ENCODE results near the gene MORN5.

The MORN5 gene

DNA sequence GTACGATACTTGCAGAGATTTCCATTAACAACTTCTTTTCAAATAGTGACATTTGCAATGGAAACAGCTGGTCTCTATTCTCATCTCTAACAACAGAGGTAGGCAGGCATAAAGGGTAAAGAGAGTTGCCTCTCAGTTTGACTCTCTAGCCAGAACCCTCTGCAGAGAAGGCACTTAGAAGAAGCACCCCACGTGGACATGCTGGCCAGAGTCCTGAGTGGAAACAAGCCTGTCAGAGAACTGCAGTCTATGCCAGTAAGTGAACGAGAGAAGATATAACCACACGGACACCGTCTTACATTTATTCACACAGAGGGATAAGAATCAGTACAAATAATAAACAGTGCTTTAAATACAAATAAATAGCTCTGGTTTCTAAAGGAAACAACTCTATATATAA, 80.0 kb downstream of the MORN5 start:
- DNase-seq: no peak

DNA sequence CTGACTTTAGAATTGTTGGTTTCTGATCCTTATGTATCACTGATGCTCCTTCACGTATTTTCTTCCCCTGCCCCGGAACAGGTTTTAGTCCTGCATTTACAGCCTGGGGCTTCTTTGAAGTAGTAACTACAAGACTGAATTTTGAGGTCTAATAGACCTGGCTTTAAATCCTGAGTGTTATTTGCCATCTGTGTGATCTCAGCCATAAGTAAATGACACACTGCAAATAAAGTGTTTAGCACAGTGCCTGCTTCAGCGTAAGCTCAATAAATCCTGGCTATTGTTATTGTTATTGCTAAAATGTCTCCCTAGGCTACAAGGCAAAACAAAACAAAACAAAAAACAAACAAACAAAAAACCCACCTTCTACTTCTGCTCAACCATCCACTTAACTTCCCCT, 84.6 kb downstream of the MORN5 start:
- DNase-seq: no peak

DNA sequence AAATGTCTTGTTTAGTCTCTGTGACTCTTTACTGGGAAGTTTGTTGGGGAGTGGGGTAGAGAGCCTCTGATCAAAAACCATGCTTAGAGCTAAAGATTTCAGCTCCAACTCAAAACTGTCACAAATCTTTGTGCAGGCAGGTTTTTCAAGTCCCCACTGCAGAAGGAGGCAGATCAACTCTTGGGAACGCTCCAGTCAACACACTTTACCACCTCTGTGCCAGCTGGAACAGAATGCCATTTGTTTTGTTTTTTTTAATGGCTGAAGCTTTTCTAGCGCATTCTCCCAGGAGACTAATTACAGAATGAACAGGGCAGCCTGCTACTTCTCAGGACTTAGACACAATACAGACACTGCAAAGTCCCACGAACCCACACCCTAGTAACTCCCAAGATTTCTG, 87.0 kb downstream of the MORN5 start:
- no peak for DNase-seq

DNA sequence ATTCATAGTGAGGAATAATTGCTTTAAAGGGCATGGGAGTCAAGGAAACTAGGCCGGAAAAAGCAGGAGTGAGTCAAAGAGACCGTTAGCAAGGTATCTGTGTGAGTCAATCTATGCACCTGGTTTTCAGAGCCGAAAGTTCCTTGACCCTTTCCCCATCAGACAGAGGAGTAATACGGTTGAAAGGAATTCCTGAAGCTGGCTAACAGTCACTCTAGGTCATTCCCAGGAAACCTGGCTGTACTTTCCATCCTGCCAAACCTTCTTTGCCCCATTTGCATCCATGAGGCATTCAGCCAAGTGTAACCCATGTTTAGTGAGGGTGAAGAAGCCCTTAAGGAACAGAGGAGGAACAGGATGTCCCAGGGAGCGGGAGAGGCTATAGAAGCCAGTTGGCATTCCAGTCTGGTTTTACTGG, 88.7 kb downstream of the MORN5 start:
- DNase-seq: no peak

All from activated naive CD4-positive, alpha-beta T cell (primary cell).